Nephron (organoid): Measurements from ENCODE around the gene NFYC.

Experiments used
- H3K27ac Mint-ChIP-seq, 3 experiments: 2 replicates each; pipeline ENCODE4 v1.8.0; 2020; ENCODE audit warnings: mixed read lengths in 3 of 3, mild to moderate bottlenecking in 2 of 3, moderate library complexity in 1 of 3
- H3K27me3 Mint-ChIP-seq: 2 replicates; pipeline ENCODE4 v1.8.0; 2021; ENCODE audit warnings: low read depth, mild to moderate bottlenecking, moderate library complexity, mixed read lengths
- H3K36me3 Mint-ChIP-seq: 2 replicates; pipeline ENCODE4 v1.8.0; 2020; ENCODE audit warnings: low read depth, mixed read lengths
- H3K4me1 Mint-ChIP-seq: 2 replicates; pipeline ENCODE4 v1.8.0; 2020; ENCODE audit warnings: mixed read lengths
- H3K4me3 Mint-ChIP-seq, 3 experiments: 2 replicates each; pipeline ENCODE4 v1.8.0; 2020; ENCODE audit warnings: mild to moderate bottlenecking in 3 of 3, mixed read lengths in 3 of 3, moderate library complexity in 2 of 3
- H3K9me3 Mint-ChIP-seq: 2 replicates; pipeline ENCODE4 v1.8.0; 2020; ENCODE audit warnings: mixed read lengths
- CTCF ChIP-seq, 3 experiments: fragments of 200-600 bp; sonication (generic); IDR thresholded peaks; one replicate each; pipeline ENCODE4 v1.5.0; 2021; ENCODE audit warnings: antibody characterized with exemption in 3 of 3; ENCODE audit not compliant: unreplicated experiment in 3 of 3

The NFYC gene

GRCh38 chr1:40734882-40735628 lies 43.6 kb downstream of the NFYC start:
- peaks cover 40% of the 10 kb centered on the region for H3K4me1 Mint-ChIP-seq
- no peaks in the 10 kb centered on the region for H3K27me3 Mint-ChIP-seq
- peak overlapping the region; percentile 2 to 63 (median 54) for H3K27ac Mint-ChIP-seq
- peaks cover 34% of the 10 kb centered on the region for H3K36me3 Mint-ChIP-seq
- no peak overlapping the region for H3K4me3 Mint-ChIP-seq
- TF ChIP-seq CTCF (IDR thresholded peaks at IDR 0.05; ENCODE audit: unreplicated experiment in 3 of 3): no peak
- H3K9me3 Mint-ChIP-seq: no peaks in the 10 kb centered on the region

GRCh38 chr1:40736085-40736531 lies 44.6 kb downstream of the NFYC start:
- no peak for TF ChIP-seq CTCF (IDR thresholded peaks at IDR 0.05; ENCODE audit: unreplicated experiment in 3 of 3)
- H3K4me3 Mint-ChIP-seq: no peak overlapping the region
- H3K9me3 Mint-ChIP-seq: no peaks in the 10 kb centered on the region
- H3K4me1 Mint-ChIP-seq: peaks cover 49% of the 10 kb centered on the region
- peaks cover 35% of the 10 kb centered on the region for H3K36me3 Mint-ChIP-seq
- H3K27me3 Mint-ChIP-seq: no peaks in the 10 kb centered on the region
- H3K27ac Mint-ChIP-seq: peak overlapping the region; percentile 35 to 55 (median 44)

GRCh38 chr1:40738831-40739230 lies 47.3 kb downstream of the NFYC start:
- H3K27me3 Mint-ChIP-seq: no peaks in the 10 kb centered on the region
- H3K4me1 Mint-ChIP-seq: peaks cover 32% of the 10 kb centered on the region
- peaks cover 50% of the 10 kb centered on the region for H3K36me3 Mint-ChIP-seq
- no peaks in the 10 kb centered on the region for H3K9me3 Mint-ChIP-seq
- H3K27ac Mint-ChIP-seq: peak overlapping the region in 2 of 3 experiments; percentile 4 to 21
- no peak overlapping the region for H3K4me3 Mint-ChIP-seq
- no peak for TF ChIP-seq CTCF (IDR thresholded peaks at IDR 0.05; ENCODE audit: unreplicated experiment in 3 of 3)

GRCh38 chr1:40739455-40740008 lies 48.0 kb downstream of the NFYC start:
- peaks cover 32% of the 10 kb centered on the region for H3K4me1 Mint-ChIP-seq
- H3K4me3 Mint-ChIP-seq: no peak overlapping the region
- no peaks in the 10 kb centered on the region for H3K9me3 Mint-ChIP-seq
- peaks cover 52% of the 10 kb centered on the region for H3K36me3 Mint-ChIP-seq
- H3K27me3 Mint-ChIP-seq: no peaks in the 10 kb centered on the region
- no peak for TF ChIP-seq CTCF (IDR thresholded peaks at IDR 0.05; ENCODE audit: unreplicated experiment in 3 of 3)
- H3K27ac Mint-ChIP-seq: peak overlapping the region in 2 of 3 experiments; percentile 10 to 22

GRCh38 chr1:40740039-40740996 lies 48.8 kb downstream of the NFYC start:
- no peak for TF ChIP-seq CTCF (IDR thresholded peaks at IDR 0.05; ENCODE audit: unreplicated experiment in 3 of 3)
- peaks cover 29% of the 10 kb centered on the region for H3K4me1 Mint-ChIP-seq
- H3K9me3 Mint-ChIP-seq: no peaks in the 10 kb centered on the region
- H3K36me3 Mint-ChIP-seq: peaks cover 57% of the 10 kb centered on the region
- peak overlapping the region; percentile 10 to 86 (median 71) for H3K27ac Mint-ChIP-seq
- H3K27me3 Mint-ChIP-seq: no peaks in the 10 kb centered on the region
- no peak overlapping the region for H3K4me3 Mint-ChIP-seq
